Endodermal cell (in vitro differentiated cells): Measurements from ENCODE around the gene EDC4. TPM values are rescaled to one million over a fixed set of nuclear protein-coding genes. Genes with fewer than 3 reads are reported as not detected.

Experiments
- DNase-seq: peaks from one replicate; pipeline ENCODE4 v3.0.0-alpha.2; 2017
- H3K27ac ChIP-seq: 2 replicates; pipeline ENCODE4 v1.5.1; 2013; ENCODE audit warnings: mild to moderate bottlenecking, low read depth, low read length, moderate library complexity
- H3K27me3 ChIP-seq: 2 replicates; pipeline ENCODE4 v1.6.1; 2013; ENCODE audit warnings: mild to moderate bottlenecking, low read length, moderate library complexity; ENCODE audit not compliant: insufficient read depth, control insufficient read depth, poor library complexity, severe bottlenecking
- H3K36me3 ChIP-seq: 2 replicates; pipeline ENCODE4 v1.7.0; 2013; ENCODE audit warnings: mild to moderate bottlenecking, low read length, moderate library complexity; ENCODE audit not compliant: control insufficient read depth, insufficient read depth
- H3K4me1 ChIP-seq: one replicate; pipeline ENCODE4 v1.7.0; 2013; ENCODE audit warnings: low read length; ENCODE audit not compliant: control insufficient read depth, insufficient read depth
- H3K4me3 ChIP-seq: 2 replicates; pipeline ENCODE4 v1.5.1; 2013; ENCODE audit warnings: mild to moderate bottlenecking, low read length, moderate library complexity
- H3K9ac ChIP-seq: 2 replicates; pipeline ENCODE4 v1.6.1; 2013; ENCODE audit warnings: mild to moderate bottlenecking, low read length, moderate library complexity; ENCODE audit not compliant: poor library complexity, severe bottlenecking; ENCODE audit errors: extremely low read depth
- H3K9me3 ChIP-seq: 2 replicates; pipeline ENCODE4 v1.6.1; 2013; ENCODE audit warnings: mild to moderate bottlenecking, low read length, moderate library complexity; ENCODE audit not compliant: control insufficient read depth
- H3K27ac Mint-ChIP-seq: 2 replicates; pipeline ENCODE4 v1.8.0; 2020; ENCODE audit warnings: mixed read lengths
- H3K27me3 Mint-ChIP-seq: 2 replicates; pipeline ENCODE4 v1.8.0; 2021; ENCODE audit warnings: mild to moderate bottlenecking, mixed read lengths; ENCODE audit not compliant: insufficient read depth
- H3K36me3 Mint-ChIP-seq: 2 replicates; pipeline ENCODE4 v1.8.0; 2020; ENCODE audit warnings: low read depth, mixed read lengths
- H3K4me1 Mint-ChIP-seq: 2 replicates; pipeline ENCODE4 v1.8.0; 2020; ENCODE audit warnings: mixed read lengths
- H3K4me3 Mint-ChIP-seq: 2 replicates; pipeline ENCODE4 v1.8.0; 2020; ENCODE audit warnings: mild to moderate bottlenecking, moderate library complexity, mixed read lengths
- H3K9me3 Mint-ChIP-seq: 2 replicates; pipeline ENCODE4 v1.8.0; 2020; ENCODE audit warnings: mild to moderate bottlenecking, mixed read lengths
- CTCF ChIP-seq: fragments of 200-600 bp; sonication (generic); conservative IDR thresholded peaks from 2 replicates; pipeline ENCODE4 v1.5.0; 2021; ENCODE audit warnings: antibody characterized with exemption, mild to moderate bottlenecking
- WGBS, 2 experiments: methylation state at CpG; one replicate each; pipeline versions ENCODE4 v1.1.5 to v1.1.7; 2013; ENCODE audit warnings: missing lambda C conversion rate in 2 of 2, mixed read lengths in 1 of 2; ENCODE audit not compliant: insufficient coverage in 1 of 2, insufficient read length in 1 of 2; 5-methylcytosine and 5-hydroxymethylcytosine counted together
- total RNA-seq, 2 donors: library from RNA; stranded (reverse); fragmentation: NEBNext Ultra II Directional in 1 of 2; extraction: Animal tissue kit (Norgen Biotek cat#: 25700) in 1 of 2; gene quantifications; 2 replicates in 1 of 2; 3 replicates in 1 of 2; pipeline ENCODE4 v1.2.1, GENCODE V29; 2021

The EDC4 gene
- total RNA-seq, 2 donors from 2014 or later: 69.2 to 74.3 TPM

- Histone ChIP-seq H3K36me3 (no peaks in the 10 kb centered on the region), H3K9me3 (no peaks in the 10 kb centered on the region), H3K27ac (no peak overlapping the region), H3K4me1 (no peaks in the 10 kb centered on the region), H3K9ac (no peak overlapping the region), H3K27me3 (no peaks in the 10 kb centered on the region), H3K4me3 (no peak overlapping the region)
- peaks cover 9% of the 10 kb centered on the region for H3K4me1 Mint-ChIP-seq
- TF ChIP-seq CTCF: no peak
- WGBS, 2 experiments: 95 to 100% methylated on average over 2 of the region's 2 CpGs
- no peaks in the 10 kb centered on the region for H3K36me3 Mint-ChIP-seq
- no peaks in the 10 kb centered on the region for H3K9me3 Mint-ChIP-seq
- H3K4me3 Mint-ChIP-seq: no peak overlapping the region
- no peak overlapping the region for H3K27ac Mint-ChIP-seq
- no peak for DNase-seq
- H3K27me3 Mint-ChIP-seq: no peaks in the 10 kb centered on the region
Measured at GRCh38 chr16:67837811-67838210, 35.0 kb upstream of the EDC4 start.

- no peak for TF ChIP-seq CTCF
- H3K4me3 Mint-ChIP-seq: peak overlapping the region; percentile 85
- H3K27ac Mint-ChIP-seq: peak overlapping the region; percentile 97
- H3K36me3 Mint-ChIP-seq: no peaks in the 10 kb centered on the region
- Histone ChIP-seq H3K9ac (peak overlapping the region; percentile 45), H3K9me3 (no peaks in the 10 kb centered on the region), H3K4me1 (peaks cover 22% of the 10 kb centered on the region), H3K36me3 (peaks cover 4% of the 10 kb centered on the region), H3K27ac (peak overlapping the region; percentile 71), H3K4me3 (peak overlapping the region; percentile 90), H3K27me3 (no peaks in the 10 kb centered on the region)
- WGBS, 2 experiments: 71 to 73% methylated on average over 15 to 17 of the region's 17 CpGs
- no peaks in the 10 kb centered on the region for H3K27me3 Mint-ChIP-seq
- H3K4me1 Mint-ChIP-seq: peaks cover 37% of the 10 kb centered on the region
- no peak for DNase-seq
- no peaks in the 10 kb centered on the region for H3K9me3 Mint-ChIP-seq
Measured at GRCh38 chr16:67841198-67841815, 31.5 kb upstream of the EDC4 start.

- Histone ChIP-seq H3K27me3 (no peaks in the 10 kb centered on the region), H3K4me3 (peak within 1 kb of the TSS; percentile 90), H3K4me1 (peaks cover 22% of the 10 kb centered on the region), H3K27ac (peak within 1 kb of the TSS; percentile 71), H3K36me3 (peaks cover 4% of the 10 kb centered on the region), H3K9me3 (no peaks in the 10 kb centered on the region), H3K9ac (peak within 1 kb of the TSS; percentile 45)
- TF ChIP-seq CTCF: peak; percentile 81
- WGBS, 2 experiments: 1 to 2% methylated on average over 44 to 83 of the region's 83 CpGs
- Mint-ChIP-seq H3K27ac (peak within 1 kb of the TSS; percentile 97), H3K36me3 (no peaks in the 10 kb centered on the region), H3K4me1 (peaks cover 37% of the 10 kb centered on the region), H3K4me3 (peak within 1 kb of the TSS; percentile 85), H3K27me3 (no peaks in the 10 kb centered on the region), H3K9me3 (no peaks in the 10 kb centered on the region)
- DNase-seq: peak; percentile 99
Measured at GRCh38 chr16:67841816-67842508, 30.9 kb upstream of the EDC4 start, which contains the start of gene THAP11. THAP11 (plus strand) TSS chr16:67842320; CDS start chr16:67842555, 235 bp downstream.
